ENCODE data around the gene PSME4. TPM values are rescaled to one million over a fixed set of nuclear protein-coding genes. Genes with fewer than 3 reads are reported as not detected.

Gene PSME4
- total and polyA plus RNA-seq, 3 donors from 2014 or later, result 104 to 144 (median 142) TPM

DNA sequence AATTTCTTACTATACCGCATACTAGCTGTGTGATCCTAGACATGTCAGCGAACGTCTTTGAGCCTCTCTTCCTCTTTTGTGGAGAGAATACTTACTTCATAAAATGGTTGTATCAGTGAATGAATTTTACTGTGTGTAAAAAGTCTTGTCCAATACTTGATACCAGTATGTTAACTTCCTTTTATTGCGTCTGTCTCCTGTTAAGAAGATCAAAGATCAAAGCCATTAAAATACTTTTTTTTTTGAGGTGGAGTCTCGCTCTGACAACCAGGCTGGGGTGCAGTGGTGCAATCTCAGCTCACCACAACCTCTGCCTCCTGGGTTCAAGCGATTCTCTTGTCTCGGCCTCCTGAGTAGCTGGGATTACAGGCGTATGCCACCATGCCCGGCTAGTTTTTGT lies 150.7 kb downstream of the PSME4 start:
- no peak for DNase-seq
- Histone ChIP-seq H3K27me3 (no peaks in the 10 kb centered on the region), H3K4me1 (no peaks in the 10 kb centered on the region), H3K9me3 (no peaks in the 10 kb centered on the region), H3K36me3 (ENCODE audit: low read depth, missing control alignments) (no peaks in the 10 kb centered on the region), H3K4me3 (no peak overlapping the region), H3K27ac (no peak overlapping the region)
- TF ChIP-seq POLR2A (IDR thresholded peaks at IDR 0.05), result no peak
- TF ChIP-seq, protein P1, sequence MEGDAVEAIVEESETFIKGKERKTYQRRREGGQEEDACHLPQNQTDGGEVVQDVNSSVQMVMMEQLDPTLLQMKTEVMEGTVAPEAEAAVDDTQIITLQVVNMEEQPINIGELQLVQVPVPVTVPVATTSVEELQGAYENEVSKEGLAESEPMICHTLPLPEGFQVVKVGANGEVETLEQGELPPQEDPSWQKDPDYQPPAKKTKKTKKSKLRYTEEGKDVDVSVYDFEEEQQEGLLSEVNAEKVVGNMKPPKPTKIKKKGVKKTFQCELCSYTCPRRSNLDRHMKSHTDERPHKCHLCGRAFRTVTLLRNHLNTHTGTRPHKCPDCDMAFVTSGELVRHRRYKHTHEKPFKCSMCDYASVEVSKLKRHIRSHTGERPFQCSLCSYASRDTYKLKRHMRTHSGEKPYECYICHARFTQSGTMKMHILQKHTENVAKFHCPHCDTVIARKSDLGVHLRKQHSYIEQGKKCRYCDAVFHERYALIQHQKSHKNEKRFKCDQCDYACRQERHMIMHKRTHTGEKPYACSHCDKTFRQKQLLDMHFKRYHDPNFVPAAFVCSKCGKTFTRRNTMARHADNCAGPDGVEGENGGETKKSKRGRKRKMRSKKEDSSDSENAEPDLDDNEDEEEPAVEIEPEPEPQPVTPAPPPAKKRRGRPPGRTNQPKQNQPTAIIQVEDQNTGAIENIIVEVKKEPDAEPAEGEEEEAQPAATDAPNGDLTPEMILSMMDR (IDR thresholded peaks at IDR 0.05), result no peak
- intact Hi-C loops (cut with DNase I; ENCODE audit: low total_unique reads), result no loop called here
- WGBS, 2 donors, result 85 to 93% methylated on average over 9 of the region's 9 CpGs

DNA sequence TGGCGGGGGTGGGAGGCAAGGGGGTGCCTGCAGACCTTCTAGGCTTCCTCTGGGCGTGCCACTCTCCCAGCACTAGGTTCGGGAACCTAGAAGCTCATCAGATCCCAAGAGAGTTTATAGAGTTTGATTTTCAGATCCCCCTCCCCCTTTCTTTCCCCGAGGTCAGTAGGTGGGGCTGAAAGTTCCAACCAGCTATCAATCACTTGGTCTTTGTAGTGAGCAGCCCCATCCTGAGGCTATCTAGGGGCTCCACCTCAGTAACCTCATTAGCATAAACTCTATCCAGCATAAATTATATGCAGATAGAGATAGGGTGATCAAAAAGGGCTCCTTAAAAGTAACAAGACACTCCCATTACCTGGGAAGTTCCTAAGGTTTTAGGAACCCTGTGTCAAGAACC lies 151.2 kb downstream of the PSME4 start:
- TF ChIP-seq, protein P1 (IDR thresholded peaks at IDR 0.05), result no peak
- TF ChIP-seq POLR2A (IDR thresholded peaks at IDR 0.05), result no peak
- Histone ChIP-seq H3K27ac (no peak overlapping the region), H3K9me3 (no peaks in the 10 kb centered on the region), H3K4me1 (no peaks in the 10 kb centered on the region), H3K36me3 (ENCODE audit: low read depth, missing control alignments) (no peaks in the 10 kb centered on the region), H3K4me3 (no peak overlapping the region), H3K27me3 (no peaks in the 10 kb centered on the region)
- DNase-seq, result no peak
- intact Hi-C loops (cut with DNase I; ENCODE audit: low total_unique reads), result no loop called here
- 81 to 87% methylated on average over 4 of the region's 4 CpGs for WGBS, 2 donors

DNA sequence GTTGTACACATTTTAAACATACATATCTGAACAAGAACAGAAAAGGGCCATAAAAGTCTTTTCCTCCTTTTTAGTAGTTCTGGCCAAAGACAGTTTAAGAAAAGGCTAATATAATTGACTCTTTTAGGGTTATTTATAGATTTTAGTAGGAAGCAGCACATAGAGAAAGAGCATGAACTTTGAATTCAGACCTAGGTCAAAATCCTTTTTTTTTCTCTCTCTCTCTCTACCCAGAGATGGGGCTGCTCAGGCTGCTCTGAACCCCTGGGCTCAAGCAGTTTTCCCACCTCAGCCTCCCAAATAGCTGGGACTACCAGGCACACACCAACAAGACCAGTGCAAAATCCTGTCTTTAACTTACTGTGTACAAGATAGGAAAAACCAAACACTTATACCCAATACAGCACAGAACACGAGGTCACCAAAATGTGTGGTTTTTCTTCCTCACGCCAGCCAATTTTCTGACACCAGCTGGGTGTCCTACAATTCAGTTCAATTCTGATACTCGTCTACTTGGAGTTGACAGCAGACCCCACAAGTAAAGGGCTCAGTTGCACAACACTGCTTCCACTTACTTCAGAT lies 151.8 kb downstream of the PSME4 start:
- H3K27ac ChIP-seq, result no peak overlapping the region
- no peaks in the 10 kb centered on the region for H3K36me3 ChIP-seq (ENCODE audit: low read depth, missing control alignments)
- DNase-seq, result no peak
- H3K9me3 ChIP-seq, result no peaks in the 10 kb centered on the region
- whole genome bisulfite sequencing, 2 donors, result 82 to 100% methylated on average over 3 of the region's 3 CpGs
- no peak overlapping the region for H3K4me3 ChIP-seq
- TF ChIP-seq POLR2A (IDR thresholded peaks at IDR 0.05), result no peak
- TF ChIP-seq, protein P1 (IDR thresholded peaks at IDR 0.05), result no peak
- no peaks in the 10 kb centered on the region for H3K27me3 ChIP-seq
- intact Hi-C loops (cut with DNase I; ENCODE audit: low total_unique reads), result no loop called here
- H3K4me1 ChIP-seq, result no peaks in the 10 kb centered on the region

Small RNAs within 50 kb of the gene (microRNA-seq; reads per million reads assigned to microRNA genes)
- gene MIR3682 (ENCODE audit: borderline number of aligned reads in 2 of 2, borderline replicate concordance in 1 of 2), result 0 to 2.8 reads per million in 2 donors

Small RNAs within 50 kb of the gene (small RNA-seq; reads per million reads assigned to genes)
- 0 reads per million in 2 donors for gene MIR3682

Other genes with a start within 250 kb of the PSME4 start
- 1 to 10 TPM; 3.4 to 3.6 TPM for gene CHAC2, start 203.2 kb downstream of the PSME4 start, total RNA-seq
- 9.1 TPM for gene CHAC2, start 203.2 kb downstream of the PSME4 start, polyA plus RNA-seq (ENCODE audit: insufficient read depth, low read depth, low replicate concordance)
- gene ASB3, start 184.0 kb downstream of the PSME4 start, total RNA-seq, result 10 to 100 TPM; 29.0 to 31.8 TPM
- gene ASB3, start 184.0 kb downstream of the PSME4 start, polyA plus RNA-seq (ENCODE audit: insufficient read depth, low read depth, low replicate concordance), result 26.9 TPM
- 100 to 1,000 TPM in 1 of 2 donors, 10 to 100 TPM in 1; 91.5 to 123 TPM for gene ERLEC1, start 183.9 kb downstream of the PSME4 start, total RNA-seq
- 86.3 TPM for gene ERLEC1, start 183.9 kb downstream of the PSME4 start, polyA plus RNA-seq (ENCODE audit: insufficient read depth, low read depth, low replicate concordance)
- 1 to 10 TPM; 6.5 to 6.8 TPM for gene GPR75, start 111.0 kb downstream of the PSME4 start, total RNA-seq
- gene GPR75, start 111.0 kb downstream of the PSME4 start, polyA plus RNA-seq (ENCODE audit: insufficient read depth, low read depth, low replicate concordance), result 2.3 TPM
- gene ACYP2, start 144.6 kb upstream of the PSME4 start, total RNA-seq, result 10 to 100 TPM; 34.5 to 36.2 TPM
- 23.2 TPM for gene ACYP2, start 144.6 kb upstream of the PSME4 start, polyA plus RNA-seq (ENCODE audit: insufficient read depth, low read depth, low replicate concordance)

Measured in testis (tissue), 3 donors.